Natural killer cell treated with Interleukin-12 subunit alpha and Interleukin-12 subunit beta and Interleukin-15 and Interleukin-18, amount 100 ng/mL, for 72 hours (primary cell): ENCODE measurements around the gene CELSR3. TPM values are rescaled to one million over a fixed set of nuclear protein-coding genes. Genes with fewer than 3 reads are reported as not detected.

Experiments used
- ATAC-seq, 2 donors: fragments of 150-1000 bp; cut with Tn5 transposase in 1 of 2; sonication (Bioruptor Pico), chemical (Tn5 transposase) in 1 of 2; 2 replicates each; pipeline ENCODE4 v1.10.0; 2021
- DNase-seq: peaks from one replicate; pipeline ENCODE4 v3.0.0; 2022; ENCODE audit warnings: low spot score
- H3K27ac Mint-ChIP-seq, 2 donors: 1 replicate in 1 of 2; 2 replicates in 1 of 2; pipeline ENCODE4 v1.8.0; 2022; ENCODE audit warnings: mixed read lengths in 2 of 2, mild to moderate bottlenecking in 1 of 2, moderate library complexity in 1 of 2
- H3K27me3 Mint-ChIP-seq, 2 donors: 1 replicate in 1 of 2; 2 replicates in 1 of 2; pipeline ENCODE4 v1.8.0; 2022; ENCODE audit warnings: mixed read lengths in 2 of 2
- H3K36me3 Mint-ChIP-seq: one replicate; pipeline ENCODE4 v1.8.0; 2022; ENCODE audit warnings: mixed read lengths
- H3K4me1 Mint-ChIP-seq, 2 donors: 1 replicate in 1 of 2; 2 replicates in 1 of 2; pipeline ENCODE4 v1.8.0; 2022; ENCODE audit warnings: low read depth in 2 of 2, mixed read lengths in 2 of 2, mild to moderate bottlenecking in 1 of 2
- H3K4me3 Mint-ChIP-seq: one replicate; pipeline ENCODE4 v1.8.0; 2022; ENCODE audit warnings: mixed read lengths
- H3K9me3 Mint-ChIP-seq: 2 replicates; pipeline ENCODE4 v1.8.0; 2022; ENCODE audit warnings: mixed read lengths
- total RNA-seq, 2 donors: library from RNA; stranded (reverse); gene quantifications; one replicate each; pipeline ENCODE4 v1.2.3, GENCODE V29; 2022

Gene CELSR3
- total RNA-seq, 2 donors from 2014 or later = 4.4 to 20.1 TPM

DNA sequence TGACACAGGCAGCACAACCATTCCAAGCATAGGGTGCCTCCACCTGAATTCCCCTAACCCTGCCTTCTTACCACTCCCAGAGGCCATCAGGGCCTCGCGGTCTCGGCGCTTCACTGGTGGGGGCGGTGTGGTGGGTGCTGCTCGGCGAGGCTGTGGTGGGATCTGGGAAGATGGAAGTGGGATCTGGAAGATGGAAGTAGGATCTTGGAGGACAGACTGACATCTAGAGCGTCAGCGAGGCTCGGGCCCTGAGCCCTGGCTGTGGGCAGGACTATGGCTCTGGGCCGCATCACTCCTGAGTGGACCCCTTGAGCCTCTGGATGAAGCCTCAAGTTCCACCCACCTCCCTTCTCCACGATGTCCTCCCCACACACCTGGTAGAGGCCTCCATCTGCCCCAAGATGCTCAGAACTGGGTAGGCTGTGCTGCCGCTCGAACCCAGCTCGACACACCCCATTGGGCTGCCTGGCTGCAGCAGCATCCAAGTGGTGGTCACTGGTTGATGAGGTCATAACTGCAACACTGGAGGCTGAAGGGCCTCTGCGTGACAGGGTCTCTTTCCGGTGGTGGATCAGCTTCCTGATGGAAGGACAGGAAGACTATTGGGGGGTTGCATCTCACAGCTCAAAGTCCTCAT is 19.4 kb upstream of the CELSR3 start:
- DNase-seq = no peak
- H3K4me1 Mint-ChIP-seq = peaks cover 23 to 26% of the 10 kb centered on the region in 2 donors
- H3K4me3 Mint-ChIP-seq = no peak overlapping the region
- H3K36me3 Mint-ChIP-seq = no peaks in the 10 kb centered on the region
- no peaks in the 10 kb centered on the region for H3K9me3 Mint-ChIP-seq
- no peak overlapping the region for H3K27ac Mint-ChIP-seq
- H3K27me3 Mint-ChIP-seq = no peaks in the 10 kb centered on the region
- no peak for ATAC-seq

DNA sequence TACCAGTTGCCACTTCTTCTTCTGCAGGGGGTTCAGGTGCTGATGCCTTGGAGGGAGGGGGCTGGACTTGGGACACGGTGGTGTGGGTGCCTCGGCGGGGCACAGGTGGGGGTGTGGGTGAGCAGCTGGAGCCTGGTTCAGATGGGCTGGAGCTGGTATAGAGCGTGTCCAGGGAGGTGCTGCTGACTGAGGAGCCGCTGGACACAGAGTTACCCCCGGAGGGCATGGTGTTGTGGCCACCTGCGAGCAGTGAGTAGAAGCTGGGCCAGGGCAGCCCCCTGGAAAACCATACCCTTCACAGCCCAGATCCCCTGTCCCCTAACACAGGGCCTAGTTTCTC is 18.8 kb upstream of the CELSR3 start:
- no peak for ATAC-seq
- Mint-ChIP-seq H3K27ac (no peak overlapping the region), H3K27me3 (no peaks in the 10 kb centered on the region)

DNA sequence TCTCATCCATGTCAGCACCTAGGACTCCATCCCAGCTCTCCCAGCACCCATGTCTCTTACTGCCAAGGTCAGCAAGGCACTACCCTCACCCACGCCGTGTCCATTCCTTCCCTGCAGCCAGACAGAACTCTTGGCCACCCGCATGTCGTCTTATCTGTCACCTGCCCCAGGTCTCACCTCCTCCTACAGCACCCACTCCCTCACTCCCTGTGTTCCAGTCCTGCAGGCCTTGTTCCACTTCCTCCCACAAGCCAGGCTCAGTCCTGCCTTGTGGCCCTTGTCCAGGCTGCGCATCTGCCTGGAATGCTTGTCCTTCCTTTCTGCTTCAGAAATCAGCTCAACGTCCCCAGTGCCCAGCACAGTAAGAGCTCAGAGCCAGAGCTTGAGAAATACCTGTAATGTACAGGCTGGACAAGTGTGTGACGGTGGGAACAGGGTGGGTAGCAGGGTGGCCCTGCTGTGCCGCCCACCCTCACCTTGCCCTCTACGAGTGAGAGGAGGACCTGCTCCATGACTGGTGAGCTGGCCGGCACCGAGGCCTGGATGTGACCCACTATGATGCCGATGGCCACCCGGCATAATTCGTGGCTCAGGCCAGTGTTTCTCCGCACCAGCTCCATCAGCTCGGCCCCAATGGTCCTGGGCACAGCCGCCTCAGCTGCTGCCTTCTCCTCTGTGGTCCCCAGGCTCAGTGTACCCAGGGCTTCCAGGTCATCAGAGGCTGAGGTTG is 18.3 kb upstream of the CELSR3 start:
- Mint-ChIP-seq H3K27me3 (no peaks in the 10 kb centered on the region), H3K4me1 (peaks cover 16 to 20% of the 10 kb centered on the region in 2 donors), H3K27ac (no peak overlapping the region), H3K9me3 (no peaks in the 10 kb centered on the region), H3K36me3 (no peaks in the 10 kb centered on the region), H3K4me3 (no peak overlapping the region)
- no peak for ATAC-seq
- DNase-seq = no peak

More for the DNA sequence above, 18.8 kb upstream of the CELSR3 start:
- H3K4me1 Mint-ChIP-seq = peaks cover 21 to 24% of the 10 kb centered on the region in 2 donors
- no peaks in the 10 kb centered on the region for H3K36me3 Mint-ChIP-seq
- H3K4me3 Mint-ChIP-seq = no peak overlapping the region
- no peak for DNase-seq
- no peaks in the 10 kb centered on the region for H3K9me3 Mint-ChIP-seq

DNA sequence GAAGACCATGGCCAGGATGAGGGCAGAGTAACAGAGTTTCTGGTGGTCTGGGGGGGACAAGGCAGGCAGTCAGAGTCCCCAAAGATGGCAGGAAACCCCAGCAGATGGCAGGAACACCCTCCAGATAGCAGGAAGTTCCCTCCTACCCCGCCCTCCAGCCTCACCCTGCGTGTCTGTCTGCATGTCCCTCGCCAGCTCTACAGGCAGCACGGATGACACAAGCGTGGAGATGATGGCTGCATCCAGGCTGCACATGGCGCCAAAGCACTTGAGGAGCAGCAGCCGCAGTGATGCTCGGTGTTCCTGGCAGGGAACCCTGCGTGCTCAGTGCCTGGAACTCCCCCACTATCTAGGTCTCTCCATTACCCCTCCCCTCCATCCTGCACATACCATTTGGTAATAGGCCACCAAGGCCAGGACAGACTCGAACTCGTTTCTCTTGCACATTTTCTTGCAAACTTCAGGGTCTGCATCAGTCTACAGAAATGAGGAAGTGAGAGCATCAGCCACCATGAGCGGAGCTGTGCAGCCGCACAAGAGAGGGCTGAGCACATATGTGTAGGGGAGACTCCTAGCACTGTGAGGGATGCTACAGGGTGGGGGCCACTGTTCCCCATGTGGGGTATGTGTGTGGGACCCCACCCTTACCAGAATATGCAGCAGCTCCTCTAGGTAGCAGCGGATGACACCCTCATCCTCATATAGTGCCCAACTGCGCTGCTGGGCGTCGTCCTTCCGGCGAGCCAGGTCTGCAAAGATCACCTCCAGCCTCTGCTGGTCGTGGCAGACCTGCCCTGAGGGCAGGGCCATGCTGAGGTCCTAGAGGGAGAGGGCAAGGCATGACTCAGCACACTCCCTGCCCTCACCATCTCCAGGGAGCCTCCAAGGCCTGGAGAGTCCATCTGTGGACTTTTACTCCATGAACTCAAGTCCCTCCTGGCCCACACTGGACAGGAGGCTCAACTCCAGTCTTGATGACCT is 17.0 kb upstream of the CELSR3 start:
- H3K4me3 Mint-ChIP-seq = no peak overlapping the region
- ATAC-seq (no peak), DNase-seq (no peak)
- peaks cover 10 to 17% of the 10 kb centered on the region in 2 donors for H3K4me1 Mint-ChIP-seq
- no peaks in the 10 kb centered on the region for H3K36me3 Mint-ChIP-seq
- H3K9me3 Mint-ChIP-seq = no peaks in the 10 kb centered on the region
- no peak overlapping the region for H3K27ac Mint-ChIP-seq
- H3K27me3 Mint-ChIP-seq = no peaks in the 10 kb centered on the region

DNA sequence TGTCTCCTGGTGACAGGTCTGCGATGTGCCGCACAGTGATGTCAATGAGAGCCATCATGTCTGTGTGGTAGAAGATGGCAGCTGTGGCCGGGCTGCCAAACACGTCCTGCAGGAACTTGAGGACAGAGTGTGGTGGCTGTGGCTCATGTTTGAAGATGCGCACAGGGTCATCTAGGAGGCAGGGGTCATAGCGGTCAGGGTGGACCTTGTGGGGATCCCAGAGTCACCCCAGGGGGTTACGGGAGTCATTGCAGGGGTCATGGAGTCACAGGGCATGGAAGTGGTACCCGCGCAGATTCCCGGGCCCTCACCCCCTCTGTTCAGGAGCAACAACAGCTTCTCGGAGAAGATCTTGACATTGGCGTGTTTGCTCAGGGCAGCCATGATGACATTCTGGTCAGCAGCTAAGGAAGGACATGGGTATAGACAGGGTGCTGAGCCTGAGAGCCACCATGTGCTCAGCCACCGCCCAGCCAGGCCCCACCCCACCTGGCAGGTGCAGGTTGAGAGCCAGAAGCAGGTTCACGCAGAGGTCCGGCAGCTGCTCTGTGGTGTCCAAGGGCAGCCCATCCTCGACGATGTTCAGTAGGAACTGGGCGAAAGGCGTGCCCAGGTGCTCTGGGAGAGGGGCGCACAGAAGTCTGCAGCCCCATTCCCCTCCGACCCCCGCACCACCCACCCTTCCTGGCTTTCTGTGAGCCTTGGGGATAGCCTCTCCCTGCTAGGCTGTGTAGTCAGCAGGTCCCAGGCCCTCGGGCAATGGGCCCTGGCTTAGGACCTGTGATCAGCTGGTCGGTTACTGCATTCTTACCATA is 16.1 kb upstream of the CELSR3 start:
- peaks cover 2 to 11% of the 10 kb centered on the region in 2 donors for H3K4me1 Mint-ChIP-seq
- H3K36me3 Mint-ChIP-seq = no peaks in the 10 kb centered on the region

DNA sequence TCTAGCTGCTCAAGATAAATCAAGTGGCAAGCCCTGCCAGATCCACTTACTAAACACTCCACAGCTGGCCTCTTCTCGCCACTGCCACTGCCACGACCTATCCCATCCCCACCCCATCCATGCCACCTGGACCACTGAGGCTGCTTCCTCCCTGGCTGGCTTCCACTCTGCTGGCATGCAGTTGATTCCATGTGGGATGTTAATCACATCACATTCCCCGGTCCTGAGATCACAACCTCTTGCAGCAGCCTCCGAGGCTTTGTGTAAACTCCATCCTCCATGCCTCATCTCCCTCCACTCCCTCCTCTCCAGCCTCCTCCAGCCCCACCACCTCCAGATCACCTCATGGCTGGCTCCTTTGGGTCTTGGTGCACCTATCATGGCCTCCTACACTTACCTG is 15.4 kb upstream of the CELSR3 start:
- H3K27me3 Mint-ChIP-seq = no peaks in the 10 kb centered on the region
- no peak overlapping the region for H3K27ac Mint-ChIP-seq
- H3K4me1 Mint-ChIP-seq = peaks cover 0 to 9% of the 10 kb centered on the region in 2 donors
- no peaks in the 10 kb centered on the region for H3K9me3 Mint-ChIP-seq
- no peak for ATAC-seq
- DNase-seq = no peak
- no peaks in the 10 kb centered on the region for H3K36me3 Mint-ChIP-seq
- H3K4me3 Mint-ChIP-seq = no peak overlapping the region

More for the DNA sequence above, 16.1 kb upstream of the CELSR3 start:
- no peak for ATAC-seq
- Mint-ChIP-seq H3K9me3 (no peaks in the 10 kb centered on the region), H3K27ac (no peak overlapping the region), H3K4me3 (no peak overlapping the region), H3K27me3 (no peaks in the 10 kb centered on the region)
- DNase-seq = no peak

DNA sequence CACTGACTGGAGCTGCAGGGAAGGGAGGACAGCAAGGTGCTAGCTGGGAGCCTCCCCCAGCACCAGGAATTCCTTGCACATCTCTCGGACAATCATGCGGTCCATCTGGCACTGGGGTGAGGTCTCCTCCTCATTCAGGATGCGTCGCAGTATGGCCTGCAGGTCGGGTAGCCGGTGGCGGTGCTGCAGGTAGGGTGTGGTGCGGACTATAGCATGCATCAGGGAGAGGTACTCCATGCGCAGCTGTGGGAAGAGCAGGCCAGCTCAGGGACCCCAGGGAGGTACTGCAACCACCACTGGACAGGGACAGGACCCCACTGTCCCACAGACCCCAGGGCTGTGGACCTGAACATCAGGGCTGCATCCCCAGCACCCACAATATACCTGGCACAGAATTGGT is 11.8 kb upstream of the CELSR3 start:
- ATAC-seq = peak; percentile 12 to 15
- no peaks in the 10 kb centered on the region for H3K36me3 Mint-ChIP-seq
- no peaks in the 10 kb centered on the region for H3K4me1 Mint-ChIP-seq
- DNase-seq = no peak
- H3K9me3 Mint-ChIP-seq = no peaks in the 10 kb centered on the region
- no peak overlapping the region for H3K27ac Mint-ChIP-seq
- no peak overlapping the region for H3K4me3 Mint-ChIP-seq
- no peaks in the 10 kb centered on the region for H3K27me3 Mint-ChIP-seq

DNA sequence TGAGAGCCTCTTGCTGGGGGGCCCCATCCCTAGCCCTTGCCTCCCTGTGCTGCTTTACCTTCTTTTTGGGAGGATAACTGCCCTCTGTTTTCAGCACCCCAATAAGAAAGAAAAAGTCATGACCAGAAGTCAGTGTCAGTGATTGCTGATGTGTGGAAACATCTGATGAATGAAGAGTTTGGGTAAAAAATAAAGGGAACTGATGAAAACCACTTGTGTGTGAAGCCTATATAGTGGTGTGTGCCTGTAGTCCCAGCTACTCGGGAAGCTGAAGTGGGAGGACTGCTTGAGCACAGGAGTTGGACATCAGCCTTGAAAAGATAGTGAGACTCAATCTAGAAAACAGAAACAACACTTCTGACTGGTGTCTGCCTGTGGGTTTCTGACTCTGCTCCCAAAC is 9.8 kb upstream of the CELSR3 start:
- ATAC-seq (no peak), DNase-seq (no peak)
- H3K4me3 Mint-ChIP-seq = no peak overlapping the region
- no peaks in the 10 kb centered on the region for H3K27me3 Mint-ChIP-seq
- no peaks in the 10 kb centered on the region for H3K9me3 Mint-ChIP-seq
- no peaks in the 10 kb centered on the region for H3K36me3 Mint-ChIP-seq
- H3K27ac Mint-ChIP-seq = no peak overlapping the region
- H3K4me1 Mint-ChIP-seq = no peaks in the 10 kb centered on the region

DNA sequence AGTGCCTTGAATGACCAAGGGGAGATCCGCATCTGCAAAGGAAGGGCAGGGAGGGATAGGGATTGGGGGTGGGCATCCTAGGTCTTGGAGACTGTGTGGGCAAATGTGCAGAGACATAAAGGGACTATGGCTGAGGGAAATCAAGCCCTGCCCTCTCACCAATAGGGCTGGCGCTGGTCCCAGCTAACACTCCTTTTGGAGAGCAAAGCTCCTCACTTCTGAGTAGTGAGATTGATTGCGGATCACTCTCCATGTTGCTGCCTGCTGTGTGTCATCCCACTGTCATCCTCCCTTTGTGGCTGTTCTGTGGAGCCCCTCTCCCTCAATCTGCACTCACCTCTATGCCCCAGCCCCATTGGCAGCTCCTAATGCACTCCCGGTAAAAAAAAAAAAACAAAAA is 2.2 kb upstream of the CELSR3 start:
- no peaks in the 10 kb centered on the region for H3K9me3 Mint-ChIP-seq
- no peaks in the 10 kb centered on the region for H3K36me3 Mint-ChIP-seq
- DNase-seq (no peak), ATAC-seq (no peak)
- H3K27ac Mint-ChIP-seq = no peak overlapping the region
- peaks cover 10 to 16% of the 10 kb centered on the region in 2 donors for H3K4me1 Mint-ChIP-seq
- H3K27me3 Mint-ChIP-seq = peaks cover 0 to 5% of the 10 kb centered on the region in 2 donors
- H3K4me3 Mint-ChIP-seq = no peak overlapping the region

DNA sequence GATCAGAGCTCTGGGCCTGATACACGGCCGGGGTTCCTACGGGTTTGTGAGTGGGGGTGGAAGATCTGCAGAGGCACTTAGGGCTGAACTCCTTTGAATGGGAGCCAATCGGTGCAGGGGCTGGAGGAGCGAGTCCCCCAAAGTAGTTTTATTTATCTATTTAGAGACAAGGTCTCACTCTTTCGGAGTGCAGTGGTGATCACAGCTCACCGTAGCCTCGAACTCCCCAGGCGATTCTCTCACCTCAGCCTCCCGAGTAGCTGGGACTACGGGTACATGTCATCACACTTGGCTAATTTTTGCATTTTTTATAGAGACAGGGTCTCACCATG is 1.6 kb upstream of the CELSR3 start:
- H3K4me3 Mint-ChIP-seq = peak overlapping the region; percentile 92
- no peak for ATAC-seq
- H3K4me1 Mint-ChIP-seq = peaks cover 10 to 16% of the 10 kb centered on the region in 2 donors
- no peaks in the 10 kb centered on the region for H3K36me3 Mint-ChIP-seq
- H3K27ac Mint-ChIP-seq = no peak overlapping the region
- no peaks in the 10 kb centered on the region for H3K9me3 Mint-ChIP-seq
- H3K27me3 Mint-ChIP-seq = peaks cover 0 to 5% of the 10 kb centered on the region in 2 donors
- DNase-seq = no peak

DNA sequence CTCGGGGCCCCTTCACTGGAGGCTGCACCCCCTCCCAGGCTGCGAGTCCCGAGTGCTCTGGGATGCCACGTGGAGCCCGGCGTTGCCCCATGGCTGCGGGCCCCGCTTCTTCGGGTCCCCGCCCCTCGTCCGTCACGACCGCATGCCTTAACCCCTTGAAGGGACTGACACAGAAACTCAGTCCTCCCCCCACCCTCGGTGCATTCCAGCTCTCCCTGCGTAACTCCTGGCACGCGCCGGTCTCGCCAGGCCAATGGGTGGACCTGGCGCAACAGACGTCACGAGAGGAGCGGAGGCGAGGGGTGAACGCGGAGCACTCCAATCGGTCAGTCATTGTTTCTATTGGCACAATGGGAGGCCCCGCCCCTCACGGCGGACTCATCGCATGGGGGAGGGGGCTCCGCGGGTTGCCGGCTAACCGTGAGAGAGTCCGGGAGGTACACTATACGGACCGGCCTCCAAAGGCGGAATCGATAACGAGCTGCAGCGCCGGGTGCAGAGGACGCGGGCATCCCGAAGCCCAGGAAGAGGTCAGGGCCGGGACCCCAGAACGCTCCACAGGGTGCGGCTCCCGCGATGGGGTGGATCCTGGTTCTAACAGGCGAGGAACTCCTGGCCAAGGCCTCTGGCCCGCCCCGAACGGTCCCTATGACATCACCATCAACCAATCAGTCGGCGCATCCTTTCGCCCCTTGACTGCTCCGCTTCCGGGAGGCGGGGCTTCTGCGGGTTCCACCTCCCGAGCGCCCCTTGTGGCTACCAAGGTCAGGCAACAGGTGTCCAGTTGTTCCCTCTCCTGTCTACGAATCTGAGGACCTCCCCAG is 1.0 kb upstream of the CELSR3 start:
- H3K27me3 Mint-ChIP-seq = peaks cover 0 to 7% of the 10 kb centered on the region in 2 donors
- ATAC-seq = peak; percentile 93 to 95

DNA sequence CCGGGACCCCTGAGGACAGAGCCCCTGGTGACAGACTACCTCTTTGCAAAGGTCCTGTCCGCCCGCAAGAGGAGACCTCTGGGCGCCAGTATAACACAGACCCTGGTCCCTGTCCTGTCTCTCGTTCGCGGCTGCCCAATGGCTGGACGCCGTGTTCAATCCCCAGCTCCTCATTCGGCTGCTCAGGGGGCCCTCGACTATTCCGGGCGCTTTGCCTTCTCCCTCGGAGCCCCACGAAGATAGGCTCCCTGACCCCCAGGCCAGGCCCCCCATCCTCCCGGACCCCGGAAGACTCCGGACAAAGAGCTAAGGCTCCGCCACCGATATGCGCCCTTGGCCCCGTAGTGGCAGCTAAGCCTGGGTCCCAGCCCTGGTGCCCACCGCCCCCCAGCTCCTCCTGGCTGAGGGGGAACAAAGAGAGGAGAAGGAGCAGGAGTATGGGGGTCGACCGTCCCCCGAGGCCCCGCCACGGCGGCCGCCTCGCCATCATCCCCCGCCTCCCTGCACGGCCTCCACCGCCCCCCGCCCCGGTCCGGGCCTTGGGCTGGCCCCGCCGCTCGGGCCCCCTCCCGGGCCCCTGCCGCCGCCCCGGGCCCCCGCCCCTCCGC is 437 bp downstream of the CELSR3 start:
- H3K9me3 Mint-ChIP-seq = no peaks in the 10 kb centered on the region
- H3K36me3 Mint-ChIP-seq = no peaks in the 10 kb centered on the region
- DNase-seq (no peak), ATAC-seq (no peak)
- H3K4me1 Mint-ChIP-seq = peaks cover 16% of the 10 kb centered on the region in 2 donors
- H3K4me3 Mint-ChIP-seq = peak overlapping the region; percentile 41
- H3K27me3 Mint-ChIP-seq = peaks cover 0 to 8% of the 10 kb centered on the region in 2 donors
- H3K27ac Mint-ChIP-seq = peak overlapping the region in 1 of 2 donors; percentile 44

More for the DNA sequence above, 1.0 kb upstream of the CELSR3 start:
- H3K36me3 Mint-ChIP-seq = no peaks in the 10 kb centered on the region
- H3K9me3 Mint-ChIP-seq = no peaks in the 10 kb centered on the region
- peak overlapping the region; percentile 92 for H3K4me3 Mint-ChIP-seq
- peak overlapping the region; percentile 79 to 87 for H3K27ac Mint-ChIP-seq
- DNase-seq = peak; percentile 93
- peaks cover 10 to 16% of the 10 kb centered on the region in 2 donors for H3K4me1 Mint-ChIP-seq
